HepG2 (cell line): ENCODE results near the gene ZDHHC9.

Source experiments
- RAD21 ChIP-seq: fragments of 450-650 bp; formaldehyde crosslinking; IDR thresholded peaks from 2 replicates; pipeline ENCODE4 v1.5.0; 2020; ENCODE audit warnings: mild to moderate bottlenecking
- SRSF1 ChIP-seq: fragments of 200-400 bp; formaldehyde crosslinking; optimal IDR thresholded peaks from 2 replicates; pipeline ENCODE3; 2017; ENCODE audit warnings: mild to moderate bottlenecking, low read depth, low read length, moderate library complexity
- ZNF570 ChIP-seq: sonication (generic); formaldehyde crosslinking; IDR thresholded peaks from 2 replicates; pipeline ENCODE4 v1.4.0; 2020; ENCODE audit warnings: mild to moderate bottlenecking, missing genetic modification reagents, borderline replicate concordance
- TF ChIP-seq, protein P1 (sequence below): sonication (generic); formaldehyde crosslinking; IDR thresholded peaks from 2 replicates; pipeline ENCODE4 v1.5.0; 2020; ENCODE audit warnings: mild to moderate bottlenecking, missing genetic modification reagents, moderate library complexity
- TF ChIP-seq, protein P2 (sequence below): sonication (generic); formaldehyde crosslinking; IDR thresholded peaks from 2 replicates; pipeline ENCODE4 v1.8.1; 2023; ENCODE audit warnings: missing genetic modification reagents, inconsistent platforms, borderline replicate concordance

DNA sequence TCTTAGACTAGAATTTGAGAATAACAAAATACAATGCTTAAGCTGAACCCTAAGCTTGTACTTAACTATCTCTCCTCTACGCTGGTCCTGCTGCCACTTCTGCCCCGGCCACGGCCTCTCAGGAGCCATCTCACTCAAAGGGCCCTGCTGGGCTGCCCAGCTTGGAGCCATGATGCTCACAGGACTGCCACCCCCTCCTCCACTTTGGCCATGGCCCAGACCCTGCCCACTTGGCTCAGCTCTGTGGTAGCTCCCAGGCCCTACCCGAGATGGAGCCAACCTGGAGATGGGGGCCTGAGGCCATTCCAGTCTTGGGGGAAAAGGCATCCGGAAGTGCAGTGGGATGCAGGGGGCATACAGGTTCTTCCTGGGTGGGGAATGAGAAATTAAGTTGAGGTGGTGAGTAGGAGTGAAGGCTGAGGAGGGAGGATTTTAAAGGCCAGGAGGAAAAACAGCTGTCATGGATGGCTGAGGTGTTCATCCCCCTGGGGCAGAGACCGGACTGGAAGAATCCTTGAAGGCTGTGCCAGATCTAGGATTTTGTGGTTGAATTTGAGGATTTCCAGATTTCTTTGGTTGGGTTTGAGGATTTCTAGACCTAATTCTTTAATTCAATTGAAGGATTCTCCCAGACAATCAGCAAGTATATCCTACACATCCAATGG is 63.1 kb downstream of the ZDHHC9 start:
- TF ChIP-seq, protein P1, sequence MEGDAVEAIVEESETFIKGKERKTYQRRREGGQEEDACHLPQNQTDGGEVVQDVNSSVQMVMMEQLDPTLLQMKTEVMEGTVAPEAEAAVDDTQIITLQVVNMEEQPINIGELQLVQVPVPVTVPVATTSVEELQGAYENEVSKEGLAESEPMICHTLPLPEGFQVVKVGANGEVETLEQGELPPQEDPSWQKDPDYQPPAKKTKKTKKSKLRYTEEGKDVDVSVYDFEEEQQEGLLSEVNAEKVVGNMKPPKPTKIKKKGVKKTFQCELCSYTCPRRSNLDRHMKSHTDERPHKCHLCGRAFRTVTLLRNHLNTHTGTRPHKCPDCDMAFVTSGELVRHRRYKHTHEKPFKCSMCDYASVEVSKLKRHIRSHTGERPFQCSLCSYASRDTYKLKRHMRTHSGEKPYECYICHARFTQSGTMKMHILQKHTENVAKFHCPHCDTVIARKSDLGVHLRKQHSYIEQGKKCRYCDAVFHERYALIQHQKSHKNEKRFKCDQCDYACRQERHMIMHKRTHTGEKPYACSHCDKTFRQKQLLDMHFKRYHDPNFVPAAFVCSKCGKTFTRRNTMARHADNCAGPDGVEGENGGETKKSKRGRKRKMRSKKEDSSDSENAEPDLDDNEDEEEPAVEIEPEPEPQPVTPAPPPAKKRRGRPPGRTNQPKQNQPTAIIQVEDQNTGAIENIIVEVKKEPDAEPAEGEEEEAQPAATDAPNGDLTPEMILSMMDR (CRISPR knock-in tag) = no peak
- TF ChIP-seq, protein P2, sequence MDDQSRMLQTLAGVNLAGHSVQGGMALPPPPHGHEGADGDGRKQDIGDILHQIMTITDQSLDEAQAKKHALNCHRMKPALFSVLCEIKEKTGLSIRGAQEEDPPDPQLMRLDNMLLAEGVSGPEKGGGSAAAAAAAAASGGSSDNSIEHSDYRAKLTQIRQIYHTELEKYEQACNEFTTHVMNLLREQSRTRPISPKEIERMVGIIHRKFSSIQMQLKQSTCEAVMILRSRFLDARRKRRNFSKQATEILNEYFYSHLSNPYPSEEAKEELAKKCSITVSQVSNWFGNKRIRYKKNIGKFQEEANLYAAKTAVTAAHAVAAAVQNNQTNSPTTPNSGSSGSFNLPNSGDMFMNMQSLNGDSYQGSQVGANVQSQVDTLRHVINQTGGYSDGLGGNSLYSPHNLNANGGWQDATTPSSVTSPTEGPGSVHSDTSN (CRISPR knock-in tag) = no peak
- TF ChIP-seq RAD21 (CRISPR knock-in tag) (no peak), ZNF570 (no peak), SRSF1 (no peak)
